ENCODE results near the gene ARIH2.

DNA sequence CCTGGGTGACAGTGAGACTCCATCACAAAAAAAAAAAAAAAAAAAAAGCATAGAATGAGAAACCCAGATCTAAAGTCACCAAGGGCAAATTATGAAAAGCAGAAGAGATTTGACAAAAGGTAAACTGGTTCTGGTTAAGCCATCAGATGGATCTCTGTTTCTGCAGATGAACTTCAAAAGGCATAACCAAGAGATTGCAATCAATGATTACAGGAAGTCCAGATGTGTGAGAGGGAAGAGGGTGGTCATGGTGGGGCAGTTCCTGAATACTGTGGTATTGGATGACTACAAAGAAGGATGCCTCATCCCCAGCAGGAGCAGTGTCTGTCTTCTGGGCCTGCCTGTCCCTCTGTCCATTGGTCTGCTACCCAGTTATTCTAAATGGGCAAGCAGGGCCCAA lies 75.2 kb downstream of the ARIH2 start:
- TF ChIP-seq, protein P1, sequence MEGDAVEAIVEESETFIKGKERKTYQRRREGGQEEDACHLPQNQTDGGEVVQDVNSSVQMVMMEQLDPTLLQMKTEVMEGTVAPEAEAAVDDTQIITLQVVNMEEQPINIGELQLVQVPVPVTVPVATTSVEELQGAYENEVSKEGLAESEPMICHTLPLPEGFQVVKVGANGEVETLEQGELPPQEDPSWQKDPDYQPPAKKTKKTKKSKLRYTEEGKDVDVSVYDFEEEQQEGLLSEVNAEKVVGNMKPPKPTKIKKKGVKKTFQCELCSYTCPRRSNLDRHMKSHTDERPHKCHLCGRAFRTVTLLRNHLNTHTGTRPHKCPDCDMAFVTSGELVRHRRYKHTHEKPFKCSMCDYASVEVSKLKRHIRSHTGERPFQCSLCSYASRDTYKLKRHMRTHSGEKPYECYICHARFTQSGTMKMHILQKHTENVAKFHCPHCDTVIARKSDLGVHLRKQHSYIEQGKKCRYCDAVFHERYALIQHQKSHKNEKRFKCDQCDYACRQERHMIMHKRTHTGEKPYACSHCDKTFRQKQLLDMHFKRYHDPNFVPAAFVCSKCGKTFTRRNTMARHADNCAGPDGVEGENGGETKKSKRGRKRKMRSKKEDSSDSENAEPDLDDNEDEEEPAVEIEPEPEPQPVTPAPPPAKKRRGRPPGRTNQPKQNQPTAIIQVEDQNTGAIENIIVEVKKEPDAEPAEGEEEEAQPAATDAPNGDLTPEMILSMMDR (IDR thresholded peaks at IDR 0.05) = no peak
- TF ChIP-seq EP300 (IDR thresholded peaks at IDR 0.05) = no peak
